Tibial nerve (tissue), 4 donors: ENCODE data around the gene DPM3.

Experiments used
- EP300 ChIP-seq, 2 donors: sonication (generic); formaldehyde crosslinking; IDR thresholded peaks; one replicate each; pipeline ENCODE4 v1.6.1; 2017; ENCODE audit warnings: antibody characterized with exemption in 2 of 2, mild to moderate bottlenecking in 1 of 2
- POLR2A ChIP-seq, 2 donors: fragments of 450-650 bp; IDR thresholded peaks; one replicate each; pipeline ENCODE4 v1.6.1; 2017; ENCODE audit warnings: antibody characterized with exemption in 2 of 2, mild to moderate bottlenecking in 2 of 2, moderate library complexity in 2 of 2
- TF ChIP-seq, protein P1 (sequence below), 5 experiments: fragments of 200-600 bp in 3 of 5; fragments of 450-650 bp in 2 of 5; sonication (generic) in 3 of 5; IDR thresholded peaks; one replicate each; pipeline ENCODE4 v1.5.1; 2016 to 2019; ENCODE audit warnings: antibody characterized with exemption in 5 of 5, mild to moderate bottlenecking in 3 of 5, moderate library complexity in 2 of 5

DNA sequence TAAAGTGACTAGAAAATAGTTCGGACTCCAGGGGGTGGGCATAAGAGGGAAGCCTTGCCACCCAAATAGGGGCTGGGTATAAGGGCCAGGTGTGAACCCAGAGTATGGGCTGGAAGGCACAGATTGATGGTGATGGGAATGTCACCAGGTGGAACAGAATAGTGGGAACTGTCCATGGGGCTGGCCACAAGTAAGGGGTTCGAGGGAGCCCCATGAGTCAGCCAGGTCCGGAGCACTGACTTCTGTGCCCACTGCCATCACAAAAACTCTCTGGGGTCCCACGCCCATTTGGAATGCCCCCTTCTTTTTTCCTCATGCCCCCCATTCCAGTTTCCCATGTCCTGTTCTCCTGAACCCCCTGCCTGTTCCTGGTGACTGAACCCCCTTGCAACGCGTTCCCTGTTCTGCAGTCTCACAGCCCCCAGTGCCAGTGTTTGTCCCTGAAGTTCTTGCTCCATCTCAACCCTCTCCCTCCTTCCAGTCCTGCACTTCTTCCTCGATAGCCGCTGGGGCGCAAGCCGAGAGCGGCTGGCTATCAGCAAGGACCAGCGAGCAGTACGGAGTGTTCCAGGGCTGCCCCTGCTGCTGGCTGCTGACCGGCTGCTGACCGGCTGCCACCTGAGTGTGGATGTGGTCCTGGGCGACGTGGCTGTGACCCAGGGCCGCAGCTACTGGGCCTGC is 41.2 kb upstream of the DPM3 start:
- TF ChIP-seq EP300 (IDR thresholded peaks at IDR 0.05) (no peak), POLR2A (IDR thresholded peaks at IDR 0.05) (no peak)
- TF ChIP-seq, protein P1, sequence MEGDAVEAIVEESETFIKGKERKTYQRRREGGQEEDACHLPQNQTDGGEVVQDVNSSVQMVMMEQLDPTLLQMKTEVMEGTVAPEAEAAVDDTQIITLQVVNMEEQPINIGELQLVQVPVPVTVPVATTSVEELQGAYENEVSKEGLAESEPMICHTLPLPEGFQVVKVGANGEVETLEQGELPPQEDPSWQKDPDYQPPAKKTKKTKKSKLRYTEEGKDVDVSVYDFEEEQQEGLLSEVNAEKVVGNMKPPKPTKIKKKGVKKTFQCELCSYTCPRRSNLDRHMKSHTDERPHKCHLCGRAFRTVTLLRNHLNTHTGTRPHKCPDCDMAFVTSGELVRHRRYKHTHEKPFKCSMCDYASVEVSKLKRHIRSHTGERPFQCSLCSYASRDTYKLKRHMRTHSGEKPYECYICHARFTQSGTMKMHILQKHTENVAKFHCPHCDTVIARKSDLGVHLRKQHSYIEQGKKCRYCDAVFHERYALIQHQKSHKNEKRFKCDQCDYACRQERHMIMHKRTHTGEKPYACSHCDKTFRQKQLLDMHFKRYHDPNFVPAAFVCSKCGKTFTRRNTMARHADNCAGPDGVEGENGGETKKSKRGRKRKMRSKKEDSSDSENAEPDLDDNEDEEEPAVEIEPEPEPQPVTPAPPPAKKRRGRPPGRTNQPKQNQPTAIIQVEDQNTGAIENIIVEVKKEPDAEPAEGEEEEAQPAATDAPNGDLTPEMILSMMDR (IDR thresholded peaks at IDR 0.05): no peak
